ENCODE results near the gene DECR2. TPM values are rescaled to one million over a fixed set of nuclear protein-coding genes. Genes with fewer than 3 reads are reported as not detected.
A peak's percentile ranks its signal among the peaks of the same experiment; 100 is the strongest.

The DECR2 gene
- total and polyA plus RNA-seq, 9 of the 15 experiments (the other 6 are each of a cell fraction or from before 2014, with no cell fraction given), result 1.0 to 31.9 (median 10.3) TPM

GRCh38 chr16:370443-370842, 31.2 kb upstream of the DECR2 start, which contains the start of gene MRPL28 (continued):
- no peak for TF ChIP-seq CUX1 (CRISPR knock-in tag; IDR thresholded peaks at IDR 0.05)
- no peak for TF ChIP-seq SIN3A (IDR thresholded peaks at IDR 0.05; ENCODE audit: borderline replicate concordance in 2 of 2, control insufficient read depth in 1 of 2, low read depth in 2 of 2, low read length in 2 of 2)
- no peak for TF ChIP-seq SMAD4 (CRISPR knock-in tag; conservative IDR thresholded peaks at IDR 0.05)
- no peak for TF ChIP-seq POLR3A (IDR thresholded peaks at IDR 0.05; ENCODE audit: borderline replicate concordance, extremely low read depth, insufficient read depth, insufficient read length)
- TF ChIP-seq TFAP4 (CRISPR knock-in tag; IDR thresholded peaks at IDR 0.05; ENCODE audit: borderline replicate concordance), result peak; percentile 63; the same call in 1 of the 2 replicates
- no peak for TF ChIP-seq BRCA1 (IDR thresholded peaks at IDR 0.05)
- TF ChIP-seq BRCA1 (CRISPR knock-in tag; IDR thresholded peaks at IDR 0.05), result no peak
- peak; percentile 61; the same call in 1 of the 2 replicates for TF ChIP-seq ETV1 (tag; conservative IDR thresholded peaks at IDR 0.05; ENCODE audit: low read depth)
- TF ChIP-seq GTF2A2 (tag; IDR thresholded peaks at IDR 0.05), result no peak
- TF ChIP-seq ZNF431 (CRISPR knock-in tag; IDR thresholded peaks at IDR 0.05), result no peak
- TF ChIP-seq HMGN3 (IDR thresholded peaks at IDR 0.05; ENCODE audit: borderline replicate concordance, extremely low read depth, insufficient read length, low read depth, low read length), result peak; percentile 67
- TF ChIP-seq ATF1 (CRISPR knock-in tag; IDR thresholded peaks at IDR 0.05), result no peak
- TF ChIP-seq ATF1 (tag; IDR thresholded peaks at IDR 0.05), result peak; percentile 45
- peak in 2 of 3 experiments; percentile 55 to 78 for TF ChIP-seq YY1 (IDR thresholded peaks at IDR 0.05; ENCODE audit: borderline replicate concordance in 1 of 3, control insufficient read depth in 1 of 3, extremely low read depth in 1 of 3, insufficient read depth in 3 of 3, insufficient read length in 1 of 3, insufficient replicate concordance in 2 of 3, low read depth in 1 of 3, low read length in 2 of 3)
- TF ChIP-seq PBX2 (CRISPR knock-in tag; IDR thresholded peaks at IDR 0.05; ENCODE audit: low read depth), result peak; percentile 89
- TF ChIP-seq PBX2 (tag; conservative IDR thresholded peaks at IDR 0.05; ENCODE audit: low read depth), result peak; percentile 97
- 0 out of 2 replicates have a peak, but pooled peaks have one; percentile 12 for TF ChIP-seq SMC3 (conservative IDR thresholded peaks at IDR 0.05; ENCODE audit: insufficient read depth, low read depth, low read length)
- TF ChIP-seq THRAP3 (IDR thresholded peaks at IDR 0.05; ENCODE audit: borderline replicate concordance), result no peak
- TF ChIP-seq DPF2 (IDR thresholded peaks at IDR 0.05), result no peak
- TF ChIP-seq ZNF146 (CRISPR knock-in tag; IDR thresholded peaks at IDR 0.05; ENCODE audit: unreplicated experiment), result no peak

Data from K562 (cell line).